ENCODE results near the gene ADORA2A.

DNA sequence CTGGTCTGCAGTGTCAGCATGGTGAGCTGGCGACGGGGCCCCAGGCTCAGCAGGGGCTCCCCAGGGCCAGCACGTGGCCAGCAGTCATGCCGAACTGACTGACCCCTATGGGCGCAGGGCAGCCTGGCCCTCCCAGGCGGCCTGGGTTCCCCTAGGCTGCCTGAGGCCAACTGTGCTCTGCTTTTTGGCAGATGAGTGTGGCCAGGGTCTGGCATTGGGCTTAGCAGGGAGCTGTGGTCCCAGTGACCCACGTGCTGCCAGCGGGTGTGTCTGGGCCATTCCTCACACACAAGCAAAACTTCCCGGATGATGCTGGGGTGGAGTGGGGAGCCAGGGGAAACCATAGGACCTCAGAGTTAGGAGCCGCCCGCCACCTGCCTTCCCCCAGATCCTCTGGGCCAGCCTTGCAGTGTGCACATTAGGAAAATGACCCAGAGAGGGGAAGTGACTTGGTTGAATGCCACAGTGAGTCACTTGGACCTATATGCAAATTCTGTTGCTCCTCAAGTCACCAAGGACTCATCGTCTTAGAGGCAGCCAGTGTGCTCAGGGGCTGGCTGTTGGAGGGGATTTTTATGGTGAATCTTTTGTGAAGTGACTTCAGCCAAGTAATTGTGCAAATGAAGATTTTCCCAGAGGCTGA, 6.5 kb downstream of the ADORA2A start:
- TF ChIP-seq SIN3A (IDR thresholded peaks at IDR 0.05; ENCODE audit: borderline replicate concordance, insufficient read depth, low read length) (no peak), POLR2AphosphoS5 (IDR thresholded peaks at IDR 0.05; ENCODE audit: low read depth, low read length) (no peak), TAF1 (IDR thresholded peaks at IDR 0.05; ENCODE audit: borderline replicate concordance, insufficient read depth, low read length) (no peak)

Measured in PFSK-1 (cell line).